ENCODE data around the gene ISCU.

Gene ISCU

GRCh38 chr12:108602976-108603704 lies 40.7 kb downstream of the ISCU start:
- DNase-seq (ENCODE audit: low read depth), result no peak
- no peak overlapping the region for H3K4me3 ChIP-seq (ENCODE audit: control insufficient read depth, low read depth, low read length)
- no peak for TF ChIP-seq CTCF (IDR thresholded peaks at IDR 0.05; ENCODE audit: control insufficient read depth, insufficient read depth, low read depth, low read length, missing control alignments)

GRCh38 chr12:108603743-108604142 lies 41.3 kb downstream of the ISCU start:
- TF ChIP-seq CTCF (IDR thresholded peaks at IDR 0.05; ENCODE audit: control insufficient read depth, insufficient read depth, low read depth, low read length, missing control alignments), result no peak
- DNase-seq (ENCODE audit: low read depth), result no peak
- no peak overlapping the region for H3K4me3 ChIP-seq (ENCODE audit: control insufficient read depth, low read depth, low read length)

- DNase-seq (ENCODE audit: low read depth), result no peak
- H3K4me3 ChIP-seq (ENCODE audit: control insufficient read depth, low read depth, low read length), result no peak overlapping the region
- TF ChIP-seq CTCF (IDR thresholded peaks at IDR 0.05; ENCODE audit: control insufficient read depth, insufficient read depth, low read depth, low read length, missing control alignments), result no peak
Measured at GRCh38 chr12:108604208-108604941, 42.0 kb downstream of the ISCU start.

DNA sequence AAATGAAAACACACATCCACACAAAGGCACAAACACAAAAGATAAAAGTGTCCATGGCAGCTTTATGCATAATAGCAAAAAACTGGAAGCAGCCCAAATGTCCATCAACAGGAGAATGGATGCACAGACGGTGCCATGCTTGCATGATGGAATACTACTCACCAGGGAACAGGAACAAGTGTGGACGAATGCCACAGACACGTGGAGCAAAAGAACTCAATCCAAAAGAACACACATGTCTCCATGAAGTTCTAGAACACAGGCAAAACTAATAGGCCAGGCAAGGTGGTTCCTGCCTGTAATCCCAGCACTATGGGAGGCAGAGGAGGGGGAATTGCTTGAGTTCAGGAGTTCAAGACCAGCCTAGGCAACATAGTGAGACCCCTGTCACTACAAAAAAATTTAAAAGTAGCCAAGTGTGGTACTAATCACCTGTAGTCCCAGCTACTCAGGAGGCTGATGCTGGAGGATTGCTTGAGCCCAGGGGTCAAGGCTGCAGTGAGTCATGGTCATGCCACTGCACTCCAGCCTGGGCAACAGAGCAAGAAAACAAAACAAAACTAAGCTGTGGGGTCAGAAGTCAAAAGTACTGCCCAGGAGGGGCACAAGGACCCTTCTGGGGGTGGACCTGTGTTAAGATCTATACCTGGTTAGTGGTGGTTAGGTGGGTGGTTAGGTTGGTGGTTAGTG lies 42.7 kb downstream of the ISCU start:
- no peak overlapping the region for H3K4me3 ChIP-seq (ENCODE audit: control insufficient read depth, low read depth, low read length)
- TF ChIP-seq CTCF (IDR thresholded peaks at IDR 0.05; ENCODE audit: control insufficient read depth, insufficient read depth, low read depth, low read length, missing control alignments), result no peak
- DNase-seq (ENCODE audit: low read depth), result no peak

GRCh38 chr12:108605690-108606406 lies 43.5 kb downstream of the ISCU start:
- no peak for DNase-seq (ENCODE audit: low read depth)
- H3K4me3 ChIP-seq (ENCODE audit: control insufficient read depth, low read depth, low read length), result no peak overlapping the region
- TF ChIP-seq CTCF (IDR thresholded peaks at IDR 0.05; ENCODE audit: control insufficient read depth, insufficient read depth, low read depth, low read length, missing control alignments), result no peak

DNA sequence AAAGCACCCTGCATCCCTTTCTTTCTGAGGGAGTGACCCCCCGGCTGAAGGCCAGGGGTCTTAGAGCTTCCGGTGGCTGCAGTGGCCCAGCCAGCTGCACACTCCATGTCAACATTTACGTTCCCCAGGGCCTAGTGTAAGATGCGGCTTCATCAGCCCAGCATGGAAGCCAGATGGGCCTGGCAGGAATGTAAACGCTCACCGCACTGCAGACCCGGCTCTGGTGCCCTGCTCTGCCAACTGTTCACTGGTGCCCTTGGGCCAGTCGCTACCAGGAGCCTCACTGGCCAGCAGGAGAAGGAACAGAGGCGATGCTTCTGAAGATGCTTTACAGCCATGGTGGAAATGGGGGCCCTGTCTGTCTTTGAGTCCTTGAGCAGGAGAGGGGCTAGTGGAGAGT lies 44.1 kb downstream of the ISCU start:
- DNase-seq (ENCODE audit: low read depth), result no peak
- no peak overlapping the region for H3K4me3 ChIP-seq (ENCODE audit: control insufficient read depth, low read depth, low read length)
- no peak for TF ChIP-seq CTCF (IDR thresholded peaks at IDR 0.05; ENCODE audit: control insufficient read depth, insufficient read depth, low read depth, low read length, missing control alignments)

Measured in AG09309 (cell line).